H9 (cell line): Measurements from ENCODE around the gene IRS2. TPM values are rescaled to one million over a fixed set of nuclear protein-coding genes. Genes with fewer than 3 reads are reported as not detected.

Experiments
- DNase-seq: peaks from one replicate; pipeline ENCODE4 v3.0.0-alpha.2; 2017
- H2AFZ ChIP-seq: one replicate; pipeline ENCODE4 v1.6.1; 2013; ENCODE audit warnings: mild to moderate bottlenecking, low read length, control low read depth, moderate library complexity
- H2AK5ac ChIP-seq: 2 replicates; pipeline ENCODE4 v1.6.1; 2013; ENCODE audit warnings: low read length, control low read depth, mixed read lengths; ENCODE audit not compliant: insufficient read length
- H2BK120ac ChIP-seq: one replicate; pipeline ENCODE4 v1.6.1; 2013; ENCODE audit warnings: low read depth, mild to moderate bottlenecking, low read length, control low read depth, inconsistent platforms; ENCODE audit not compliant: poor library complexity, severe bottlenecking
- H2BK12ac ChIP-seq: 2 replicates; pipeline ENCODE4 v1.6.1; 2013; ENCODE audit warnings: low read length, control low read depth, mixed read lengths, low read depth; ENCODE audit not compliant: insufficient read length
- H2BK15ac ChIP-seq: 2 replicates; pipeline ENCODE4 v1.6.1; 2013; ENCODE audit warnings: low read depth, low read length, control low read depth
- H2BK20ac ChIP-seq: one replicate; pipeline ENCODE4 v1.6.1; 2013; ENCODE audit warnings: low read depth, mild to moderate bottlenecking, low read length, control low read depth, inconsistent platforms; ENCODE audit not compliant: poor library complexity, severe bottlenecking
- H2BK5ac ChIP-seq: 2 replicates; pipeline ENCODE4 v1.6.1; 2013; ENCODE audit warnings: low read length, control low read depth, mixed read lengths; ENCODE audit not compliant: insufficient read length
- H3K14ac ChIP-seq: 2 replicates; pipeline ENCODE4 v1.6.1; 2013; ENCODE audit warnings: low read length, control low read depth; ENCODE audit not compliant: insufficient read depth
- H3K18ac ChIP-seq: 2 replicates; pipeline ENCODE4 v1.6.1; 2013; ENCODE audit warnings: low read depth, mild to moderate bottlenecking, mixed read lengths, low read length, control low read depth; ENCODE audit not compliant: insufficient read length
- H3K23ac ChIP-seq: 2 replicates; pipeline ENCODE4 v1.6.1; 2013; ENCODE audit warnings: low read length, control low read depth, mixed read lengths, low read depth; ENCODE audit not compliant: insufficient read length
- H3K23me2 ChIP-seq: 2 replicates; pipeline ENCODE4 v1.6.1; 2013; ENCODE audit warnings: low read depth, mild to moderate bottlenecking, mixed read lengths, low read length, control low read depth; ENCODE audit not compliant: insufficient read length, poor library complexity, severe bottlenecking
- H3K27ac ChIP-seq: 2 replicates; pipeline ENCODE4 v1.5.1; 2013; ENCODE audit warnings: low read length, control low read depth, mixed read lengths, low read depth; ENCODE audit not compliant: insufficient read length
- H3K27me3 ChIP-seq: 2 replicates; pipeline ENCODE4 v1.6.1; 2013; ENCODE audit warnings: low read length, control low read depth, inconsistent platforms; ENCODE audit not compliant: insufficient read depth
- H3K4ac ChIP-seq: 2 replicates; pipeline ENCODE4 v1.6.1; 2013; ENCODE audit warnings: low read depth, mild to moderate bottlenecking, control low read depth, inconsistent platforms, low read length, moderate library complexity
- H3K4me1 ChIP-seq: 2 replicates; pipeline ENCODE4 v1.6.1; 2013; ENCODE audit warnings: low read length, control low read depth, inconsistent platforms; ENCODE audit not compliant: insufficient read depth
- H3K4me2 ChIP-seq: 2 replicates; pipeline ENCODE4 v1.6.1; 2013; ENCODE audit warnings: low read length, control low read depth, mixed read lengths; ENCODE audit not compliant: insufficient read length, insufficient read depth
- H3K56ac ChIP-seq: 2 replicates; pipeline ENCODE4 v1.6.1; 2013; ENCODE audit warnings: low read depth, mild to moderate bottlenecking, mixed read lengths, low read length, control low read depth; ENCODE audit not compliant: insufficient read length
- H3K79me1 ChIP-seq: 2 replicates; pipeline ENCODE4 v1.6.1; 2013; ENCODE audit warnings: low read depth, mild to moderate bottlenecking, moderate library complexity, low read length, control low read depth, inconsistent platforms; ENCODE audit not compliant: insufficient read depth, poor library complexity, severe bottlenecking
- H3K79me2 ChIP-seq: 2 replicates; pipeline ENCODE4 v1.6.1; 2013; ENCODE audit warnings: low read length, control low read depth, inconsistent platforms; ENCODE audit not compliant: insufficient read depth
- H3K9ac ChIP-seq: 2 replicates; pipeline ENCODE4 v1.6.1; 2013; ENCODE audit warnings: low read length, control low read depth, mixed read lengths; ENCODE audit not compliant: insufficient read length; ENCODE audit errors: extremely low read depth
- H3K9me3 ChIP-seq: one replicate; pipeline ENCODE4 v1.6.1; 2013; ENCODE audit warnings: low read depth, low read length, inconsistent platforms; ENCODE audit not compliant: control insufficient read depth
- H3T11ph ChIP-seq: one replicate; pipeline ENCODE4 v1.6.1; 2013; ENCODE audit warnings: mild to moderate bottlenecking, low read length, control low read depth, inconsistent platforms
- H4K20me1 ChIP-seq: one replicate; pipeline ENCODE4 v1.6.1; 2013; ENCODE audit not compliant: control insufficient read depth, insufficient read length, insufficient read depth
- H4K5ac ChIP-seq: 2 replicates; pipeline ENCODE4 v1.6.1; 2013; ENCODE audit warnings: low read depth, mild to moderate bottlenecking, mixed read lengths, low read length, control low read depth; ENCODE audit not compliant: insufficient read length
- H4K8ac ChIP-seq: replicated peaks from 2 replicates; pipeline ENCODE4 v1.6.1; 2013; ENCODE audit warnings: low read length, control low read depth, mixed read lengths, low read depth; ENCODE audit not compliant: insufficient read length
- H4K91ac ChIP-seq: 2 replicates; pipeline ENCODE4 v1.6.1; 2013; ENCODE audit warnings: low read depth, mild to moderate bottlenecking, moderate library complexity, mixed read lengths, low read length, control low read depth; ENCODE audit not compliant: insufficient read length
- H3K27ac Mint-ChIP-seq, 3 experiments: 2 replicates in 2 of 3; 3 replicates in 1 of 3; pipeline ENCODE4 v1.8.0; 2020 to 2021; ENCODE audit warnings: mixed read lengths in 3 of 3, mild to moderate bottlenecking in 1 of 3, moderate library complexity in 1 of 3
- H3K27me3 Mint-ChIP-seq: 2 replicates; pipeline ENCODE4 v1.8.0; 2021; ENCODE audit warnings: low read depth, mild to moderate bottlenecking, moderate library complexity, mixed read lengths
- H3K36me3 Mint-ChIP-seq, 3 experiments: 2 replicates in 2 of 3; 3 replicates in 1 of 3; pipeline ENCODE4 v1.8.0; 2020 to 2021; ENCODE audit warnings: low read depth in 3 of 3, mixed read lengths in 3 of 3; ENCODE audit not compliant: insufficient read depth in 1 of 3
- H3K4me1 Mint-ChIP-seq, 2 experiments: 2 replicates each; pipeline ENCODE4 v1.8.0; 2020; ENCODE audit warnings: mixed read lengths in 2 of 2
- H3K4me3 Mint-ChIP-seq, 2 experiments: 2 replicates in 1 of 2; 3 replicates in 1 of 2; pipeline ENCODE4 v1.8.0; 2020 to 2021; ENCODE audit warnings: mild to moderate bottlenecking in 2 of 2, mixed read lengths in 2 of 2, moderate library complexity in 1 of 2
- H3K9me3 Mint-ChIP-seq, 2 experiments: 2 replicates in 1 of 2; 3 replicates in 1 of 2; pipeline ENCODE4 v1.8.0; 2020; ENCODE audit warnings: mild to moderate bottlenecking in 2 of 2, mixed read lengths in 2 of 2, moderate library complexity in 1 of 2
- WGBS: extraction: QIAGEN DNeasy Blood & Tissue Kit; methylation state at CpG from one replicate; pipeline ENCODE4 v1.1.7; 2013; ENCODE audit warnings: missing lambda C conversion rate, low lambda C conversion rate, mixed read lengths; ENCODE audit not compliant: insufficient read length; ENCODE audit errors: extremely low coverage; 5-methylcytosine and 5-hydroxymethylcytosine counted together
- total RNA-seq: library from RNA; stranded (reverse); gene quantifications from 2 replicates; pipeline ENCODE4 v1.2.1, GENCODE V29; 2021
- TF ChIP-seq, protein P1 (sequence below): fragments of 200-600 bp; sonication (generic); conservative IDR thresholded peaks from 3 replicates; pipeline ENCODE4 v1.8.0; 2021; ENCODE audit warnings: antibody characterized with exemption, mild to moderate bottlenecking

The IRS2 gene
- total RNA-seq, 1 experiment from 2014 or later: 10.1 TPM

DNA sequence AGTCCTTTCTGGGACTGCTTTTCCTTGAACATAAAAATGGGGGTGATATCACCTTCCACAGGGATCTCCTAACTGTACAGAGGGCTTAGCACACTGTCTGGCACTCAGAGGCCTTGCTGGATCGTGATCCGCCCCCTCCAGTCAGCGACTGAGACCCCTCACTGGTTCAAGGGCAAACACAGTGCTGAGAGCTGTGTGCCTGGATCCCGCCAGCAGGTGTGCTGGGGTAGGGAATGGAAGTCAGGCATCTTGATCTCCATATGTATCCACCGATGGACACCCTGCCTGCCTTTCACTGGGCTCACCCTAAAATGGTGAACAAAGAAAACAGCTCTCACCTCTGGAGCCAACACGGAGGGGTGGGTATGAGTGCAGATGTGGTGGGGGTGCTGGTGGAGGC is 64.3 kb downstream of the IRS2 start:
- Histone ChIP-seq H4K8ac (no peak overlapping the region), H2BK12ac (no peak overlapping the region), H2BK120ac (no peak overlapping the region), H3K9me3 (no peaks in the 10 kb centered on the region), H2BK15ac (no peak overlapping the region), H2AK5ac (no peak overlapping the region), H3K4me2 (no peak overlapping the region), H3T11ph (no peak overlapping the region), H3K23me2 (no peaks in the 10 kb centered on the region), H3K4ac (no peak overlapping the region), H3K79me1 (no peaks in the 10 kb centered on the region), H3K56ac (no peak overlapping the region), H4K20me1 (no peaks in the 10 kb centered on the region), H3K18ac (no peak overlapping the region), H3K14ac (no peak overlapping the region), H3K9ac (no peak overlapping the region), H2AFZ (no peak overlapping the region), H3K27me3 (no peaks in the 10 kb centered on the region), H4K91ac (no peak overlapping the region), H3K27ac (no peak overlapping the region), H2BK20ac (no peak overlapping the region), H4K5ac (no peak overlapping the region), H3K79me2 (no peaks in the 10 kb centered on the region), H3K23ac (no peak overlapping the region), H2BK5ac (no peak overlapping the region), H3K4me1 (no peaks in the 10 kb centered on the region)
- H3K27me3 Mint-ChIP-seq: peaks cover 2% of the 10 kb centered on the region; the same call in 1 of the 2 replicates
- no peak overlapping the region for H3K4me3 Mint-ChIP-seq
- H3K9me3 Mint-ChIP-seq: peaks cover 0 to 2% of the 10 kb centered on the region in 2 experiments; a peak in 1 of 5 replicates
- TF ChIP-seq, protein P1, sequence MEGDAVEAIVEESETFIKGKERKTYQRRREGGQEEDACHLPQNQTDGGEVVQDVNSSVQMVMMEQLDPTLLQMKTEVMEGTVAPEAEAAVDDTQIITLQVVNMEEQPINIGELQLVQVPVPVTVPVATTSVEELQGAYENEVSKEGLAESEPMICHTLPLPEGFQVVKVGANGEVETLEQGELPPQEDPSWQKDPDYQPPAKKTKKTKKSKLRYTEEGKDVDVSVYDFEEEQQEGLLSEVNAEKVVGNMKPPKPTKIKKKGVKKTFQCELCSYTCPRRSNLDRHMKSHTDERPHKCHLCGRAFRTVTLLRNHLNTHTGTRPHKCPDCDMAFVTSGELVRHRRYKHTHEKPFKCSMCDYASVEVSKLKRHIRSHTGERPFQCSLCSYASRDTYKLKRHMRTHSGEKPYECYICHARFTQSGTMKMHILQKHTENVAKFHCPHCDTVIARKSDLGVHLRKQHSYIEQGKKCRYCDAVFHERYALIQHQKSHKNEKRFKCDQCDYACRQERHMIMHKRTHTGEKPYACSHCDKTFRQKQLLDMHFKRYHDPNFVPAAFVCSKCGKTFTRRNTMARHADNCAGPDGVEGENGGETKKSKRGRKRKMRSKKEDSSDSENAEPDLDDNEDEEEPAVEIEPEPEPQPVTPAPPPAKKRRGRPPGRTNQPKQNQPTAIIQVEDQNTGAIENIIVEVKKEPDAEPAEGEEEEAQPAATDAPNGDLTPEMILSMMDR: no peak
- peaks cover 25 to 36% of the 10 kb centered on the region in 2 experiments for H3K4me1 Mint-ChIP-seq
- no peaks in the 10 kb centered on the region for H3K36me3 Mint-ChIP-seq
- WGBS: no CpG with 5 or more reads among the region's 6 CpGs
- no peak overlapping the region for H3K27ac Mint-ChIP-seq
- no peak for DNase-seq
